ENCODE measurements around the gene KCNAB3.
A peak's percentile ranks its signal among the peaks of the same experiment; 100 is the strongest.

The KCNAB3 gene

DNA sequence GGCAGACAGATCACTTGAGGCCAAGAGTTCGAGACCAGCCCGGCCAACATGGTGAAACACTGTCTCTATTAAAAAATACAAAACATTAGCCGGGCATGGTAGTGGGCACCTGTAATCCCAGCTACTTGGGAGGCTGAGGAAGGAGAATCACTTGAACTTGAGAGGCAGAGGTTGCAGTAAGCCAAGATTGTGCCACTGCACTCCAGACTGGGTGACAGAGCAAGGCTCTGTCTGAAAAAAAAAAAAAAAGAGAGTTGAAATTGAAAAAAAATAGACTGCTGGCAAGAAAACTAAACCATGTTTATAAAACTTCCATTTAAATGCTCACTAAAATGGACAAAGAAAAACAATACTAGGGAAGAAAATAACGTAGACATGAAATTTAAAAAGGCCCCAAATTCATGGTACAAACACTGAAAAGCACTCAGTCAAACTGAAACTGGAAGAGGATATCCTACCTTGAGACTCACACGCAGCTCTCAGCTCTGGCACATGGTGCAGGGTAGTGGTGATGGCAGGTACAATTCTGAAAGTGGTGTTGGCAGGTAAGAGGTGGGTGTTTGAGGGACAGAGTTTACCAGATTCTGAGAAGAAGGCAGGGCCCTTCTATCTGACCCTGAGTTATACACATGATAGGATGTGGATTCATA, 21.6 kb upstream of the KCNAB3 start:
- in situ Hi-C loops (cut with MboI; ENCODE audit: low sequenced_read_pairs, unreplicated experiment) = no loop called here
- DNase-seq (ENCODE audit: low spot score) = peak; percentile 74
- TF ChIP-seq, protein P1, sequence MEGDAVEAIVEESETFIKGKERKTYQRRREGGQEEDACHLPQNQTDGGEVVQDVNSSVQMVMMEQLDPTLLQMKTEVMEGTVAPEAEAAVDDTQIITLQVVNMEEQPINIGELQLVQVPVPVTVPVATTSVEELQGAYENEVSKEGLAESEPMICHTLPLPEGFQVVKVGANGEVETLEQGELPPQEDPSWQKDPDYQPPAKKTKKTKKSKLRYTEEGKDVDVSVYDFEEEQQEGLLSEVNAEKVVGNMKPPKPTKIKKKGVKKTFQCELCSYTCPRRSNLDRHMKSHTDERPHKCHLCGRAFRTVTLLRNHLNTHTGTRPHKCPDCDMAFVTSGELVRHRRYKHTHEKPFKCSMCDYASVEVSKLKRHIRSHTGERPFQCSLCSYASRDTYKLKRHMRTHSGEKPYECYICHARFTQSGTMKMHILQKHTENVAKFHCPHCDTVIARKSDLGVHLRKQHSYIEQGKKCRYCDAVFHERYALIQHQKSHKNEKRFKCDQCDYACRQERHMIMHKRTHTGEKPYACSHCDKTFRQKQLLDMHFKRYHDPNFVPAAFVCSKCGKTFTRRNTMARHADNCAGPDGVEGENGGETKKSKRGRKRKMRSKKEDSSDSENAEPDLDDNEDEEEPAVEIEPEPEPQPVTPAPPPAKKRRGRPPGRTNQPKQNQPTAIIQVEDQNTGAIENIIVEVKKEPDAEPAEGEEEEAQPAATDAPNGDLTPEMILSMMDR (IDR thresholded peaks at IDR 0.05; ENCODE audit: borderline replicate concordance, control extremely low read depth, extremely low read depth, insufficient read depth, missing control alignments) = no peak

DNA sequence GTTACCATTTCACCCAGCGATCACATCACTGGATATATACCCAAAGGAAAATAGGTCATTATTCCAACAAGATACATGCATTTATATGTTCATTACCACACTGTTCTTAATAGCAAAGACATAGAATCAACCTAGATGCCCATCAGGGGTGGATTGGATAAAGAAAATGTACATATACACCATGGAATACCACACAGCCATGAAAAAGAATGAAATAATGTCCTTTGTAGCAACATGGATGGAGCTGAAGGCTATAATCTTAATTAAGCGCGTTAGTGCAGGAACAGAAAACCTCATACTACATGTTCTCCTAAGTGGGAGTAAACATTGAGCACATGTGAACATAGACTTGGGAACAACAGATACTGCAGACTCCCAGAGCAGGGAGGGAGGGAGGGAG, 20.9 kb upstream of the KCNAB3 start:
- in situ Hi-C loops (cut with MboI; ENCODE audit: low sequenced_read_pairs, unreplicated experiment) = no loop called here
- TF ChIP-seq, protein P1 (IDR thresholded peaks at IDR 0.05; ENCODE audit: borderline replicate concordance, control extremely low read depth, extremely low read depth, insufficient read depth, missing control alignments) = no peak
- no peak for DNase-seq (ENCODE audit: low spot score)

DNA sequence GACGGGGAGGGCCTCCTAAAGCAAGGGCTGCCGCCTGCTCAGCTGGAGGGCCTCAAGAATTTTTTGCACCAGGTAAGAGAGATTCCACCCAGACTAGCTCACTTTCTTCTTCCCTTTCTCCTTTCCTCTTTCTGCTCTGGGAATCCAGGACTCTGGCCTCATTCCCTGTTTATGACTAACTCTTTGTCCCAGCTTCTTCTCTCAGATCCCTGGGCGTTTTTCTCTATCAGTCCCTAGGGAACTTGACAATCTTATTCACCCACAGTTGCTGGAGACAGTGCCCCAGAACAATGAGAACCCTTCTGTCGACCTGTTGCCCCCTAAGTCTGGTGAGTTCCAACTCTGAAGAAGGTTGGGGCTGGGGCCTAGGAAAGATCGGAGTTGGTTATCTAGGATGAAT, 18.0 kb upstream of the KCNAB3 start:
- TF ChIP-seq, protein P1 (IDR thresholded peaks at IDR 0.05; ENCODE audit: borderline replicate concordance, control extremely low read depth, extremely low read depth, insufficient read depth, missing control alignments) = no peak
- DNase-seq (ENCODE audit: low spot score) = no peak
- in situ Hi-C loops (cut with MboI; ENCODE audit: low sequenced_read_pairs, unreplicated experiment) = no loop called here

DNA sequence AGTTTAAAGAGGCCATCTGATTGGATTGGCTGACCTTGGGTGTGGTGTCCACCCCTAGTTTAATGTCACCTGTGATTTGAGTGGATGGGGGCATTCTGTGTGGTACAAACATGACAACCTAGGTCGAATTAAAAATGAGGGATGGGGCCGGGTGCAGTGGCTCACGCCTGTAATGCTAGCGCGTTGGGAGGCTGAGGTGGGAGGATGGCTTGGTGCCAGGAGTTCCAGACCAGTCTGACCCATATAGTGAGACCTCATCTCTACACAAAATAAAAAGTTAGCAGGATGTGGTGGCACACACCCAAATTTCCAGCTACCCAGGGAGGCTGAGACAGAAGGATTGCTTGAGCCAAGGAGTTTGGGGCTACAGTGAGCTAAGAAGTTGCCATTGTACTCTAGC, 16.8 kb upstream of the KCNAB3 start:
- TF ChIP-seq, protein P1 (IDR thresholded peaks at IDR 0.05; ENCODE audit: borderline replicate concordance, control extremely low read depth, extremely low read depth, insufficient read depth, missing control alignments) = no peak
- in situ Hi-C loops (cut with MboI; ENCODE audit: low sequenced_read_pairs, unreplicated experiment) = no loop called here

DNA sequence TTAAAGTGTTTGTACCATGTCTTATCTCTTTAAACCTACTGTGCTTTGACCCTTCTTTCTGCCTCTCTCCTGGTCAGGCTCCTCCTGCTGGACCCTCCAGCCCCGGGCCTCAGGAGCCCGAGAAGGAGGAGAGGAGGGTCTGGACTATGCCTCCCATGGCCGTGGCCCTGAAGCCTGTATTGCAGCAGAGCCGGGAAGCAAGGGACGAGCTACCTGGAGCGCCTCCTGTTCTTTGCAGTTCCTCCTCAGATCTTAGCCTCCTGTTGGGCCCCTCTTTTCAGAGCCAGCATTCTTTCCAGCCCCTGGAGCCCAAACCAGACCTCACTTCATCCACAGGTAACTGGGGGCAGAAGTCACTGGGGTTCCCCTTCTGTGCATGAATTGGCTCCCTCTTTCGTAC, 16.0 kb upstream of the KCNAB3 start:
- in situ Hi-C loops (cut with MboI; ENCODE audit: low sequenced_read_pairs, unreplicated experiment) = no loop called here
- TF ChIP-seq, protein P1 (IDR thresholded peaks at IDR 0.05; ENCODE audit: borderline replicate concordance, control extremely low read depth, extremely low read depth, insufficient read depth, missing control alignments) = no peak
- DNase-seq (ENCODE audit: low spot score) = no peak

More for the DNA sequence above, 16.8 kb upstream of the KCNAB3 start:
- DNase-seq (ENCODE audit: low spot score) = no peak

DNA sequence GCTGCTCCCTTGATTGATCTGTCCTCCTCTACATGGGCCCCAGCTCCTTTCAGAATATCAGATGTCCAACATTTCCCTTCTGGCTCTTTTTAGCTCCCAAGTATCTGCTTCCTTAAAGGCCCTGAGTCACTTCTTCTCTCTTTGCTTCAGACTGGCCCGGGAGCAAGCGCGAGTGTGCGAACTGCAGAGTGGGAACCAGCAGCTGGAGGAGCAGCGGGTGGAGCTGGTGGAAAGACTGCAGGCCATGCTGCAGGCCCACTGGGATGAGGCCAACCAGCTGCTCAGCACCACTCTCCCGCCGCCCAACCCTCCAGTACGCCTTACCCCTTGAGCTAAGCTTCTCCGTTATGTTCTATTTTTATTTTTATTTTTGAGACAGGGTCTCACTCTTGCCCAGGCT, 14.7 kb upstream of the KCNAB3 start:
- in situ Hi-C loops (cut with MboI; ENCODE audit: low sequenced_read_pairs, unreplicated experiment) = no loop called here
- TF ChIP-seq, protein P1 (IDR thresholded peaks at IDR 0.05; ENCODE audit: borderline replicate concordance, control extremely low read depth, extremely low read depth, insufficient read depth, missing control alignments) = no peak
- DNase-seq (ENCODE audit: low spot score) = no peak

All from GM13976 (cell line).